Gastroesophageal sphincter (tissue), 3 donors: Measurements from ENCODE around the gene HAO2.

Experiments
- CTCF ChIP-seq, 4 experiments: fragments of 200-600 bp in 2 of 4; fragments of 450-650 bp in 2 of 4; sonication (generic) in 1 of 4; IDR thresholded peaks; one replicate each; pipeline ENCODE4 v1.5.1; 2017 to 2019; ENCODE audit warnings: antibody characterized with exemption in 4 of 4, mild to moderate bottlenecking in 2 of 4, moderate library complexity in 2 of 4
- POLR2A ChIP-seq, 2 donors: fragments of 450-650 bp; IDR thresholded peaks; one replicate each; pipeline ENCODE4 v1.6.1; 2017; ENCODE audit warnings: antibody characterized with exemption in 2 of 2, mild to moderate bottlenecking in 2 of 2, moderate library complexity in 1 of 2
- POLR2AphosphoS5 ChIP-seq: sonication (generic); formaldehyde crosslinking; IDR thresholded peaks from one replicate; pipeline ENCODE4 v1.6.1; 2017; ENCODE audit warnings: antibody characterized with exemption

- no peak for TF ChIP-seq CTCF (IDR thresholded peaks at IDR 0.05)
- TF ChIP-seq POLR2AphosphoS5: no peak
- no peak for TF ChIP-seq POLR2A (IDR thresholded peaks at IDR 0.05)
Observed at GRCh38 chr1:119409731-119410130, 41.1 kb downstream of the HAO2 start.
